ENCODE data around the gene PLEKHF1.

GRCh38 chr19:29671393-29672160, 6.3 kb downstream of the PLEKHF1 start:
- TF ChIP-seq, protein P1, sequence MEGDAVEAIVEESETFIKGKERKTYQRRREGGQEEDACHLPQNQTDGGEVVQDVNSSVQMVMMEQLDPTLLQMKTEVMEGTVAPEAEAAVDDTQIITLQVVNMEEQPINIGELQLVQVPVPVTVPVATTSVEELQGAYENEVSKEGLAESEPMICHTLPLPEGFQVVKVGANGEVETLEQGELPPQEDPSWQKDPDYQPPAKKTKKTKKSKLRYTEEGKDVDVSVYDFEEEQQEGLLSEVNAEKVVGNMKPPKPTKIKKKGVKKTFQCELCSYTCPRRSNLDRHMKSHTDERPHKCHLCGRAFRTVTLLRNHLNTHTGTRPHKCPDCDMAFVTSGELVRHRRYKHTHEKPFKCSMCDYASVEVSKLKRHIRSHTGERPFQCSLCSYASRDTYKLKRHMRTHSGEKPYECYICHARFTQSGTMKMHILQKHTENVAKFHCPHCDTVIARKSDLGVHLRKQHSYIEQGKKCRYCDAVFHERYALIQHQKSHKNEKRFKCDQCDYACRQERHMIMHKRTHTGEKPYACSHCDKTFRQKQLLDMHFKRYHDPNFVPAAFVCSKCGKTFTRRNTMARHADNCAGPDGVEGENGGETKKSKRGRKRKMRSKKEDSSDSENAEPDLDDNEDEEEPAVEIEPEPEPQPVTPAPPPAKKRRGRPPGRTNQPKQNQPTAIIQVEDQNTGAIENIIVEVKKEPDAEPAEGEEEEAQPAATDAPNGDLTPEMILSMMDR (conservative IDR thresholded peaks at IDR 0.05): no peak; the same call in 1 of the 2 replicates
- no peak for TF ChIP-seq ZFX (IDR thresholded peaks at IDR 0.05)
